Tongue (tissue), 2 donors: ENCODE data around the gene GALNT18. TPM values are rescaled to one million over a fixed set of nuclear protein-coding genes. Genes with fewer than 3 reads are reported as not detected.

ENCODE experiments used
- DNase-seq: peaks from one replicate; pipeline ENCODE4 v3.0.0-alpha.2; 2015
- total RNA-seq: library from RNA; depleted of rRNA; stranded (reverse); fragments of >200 nt; gene quantifications from one replicate; pipeline ENCODE4 v1.2.3, GENCODE V29; 2014

GALNT18 gene
- total RNA-seq, 1 donor from 2014 or later: 35.3 TPM

DNA sequence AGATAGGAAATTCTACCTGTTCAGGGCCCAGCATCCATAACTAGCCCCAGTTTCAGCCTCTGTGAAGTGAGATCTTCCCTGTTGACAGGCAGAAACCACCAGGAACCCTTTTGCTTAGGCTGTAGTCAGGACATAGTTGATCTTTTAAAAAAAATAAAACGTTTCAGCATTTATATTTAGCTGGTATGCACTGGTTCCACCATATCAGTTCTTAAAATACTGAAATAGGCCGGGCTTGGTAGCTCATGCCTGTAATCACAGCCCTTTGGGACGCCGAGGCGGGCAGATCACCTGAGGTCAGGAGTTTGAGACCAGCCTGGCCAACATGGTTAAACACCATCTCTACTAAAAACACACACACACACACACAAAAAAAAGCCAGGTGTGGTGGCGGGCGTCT lies 35.3 kb downstream of the GALNT18 start:
- DNase-seq: no peak

- DNase-seq: no peak
These were observed 36.9 kb downstream of the GALNT18 start for GRCh38 chr11:11584937-11585336.

DNA sequence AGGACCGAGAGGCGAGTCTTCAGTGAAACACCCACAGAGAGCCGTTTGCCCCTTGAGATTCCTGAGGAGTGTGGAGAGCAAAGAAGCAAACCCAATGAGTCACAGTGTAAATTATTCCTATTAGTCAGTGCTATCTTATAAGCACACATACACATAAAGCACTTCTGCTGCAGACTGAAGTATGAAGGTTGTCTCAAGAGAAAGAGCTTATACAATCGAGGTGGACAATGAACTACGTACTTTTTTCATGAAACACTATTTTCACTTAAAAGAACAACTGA lies 37.3 kb downstream of the GALNT18 start:
- DNase-seq: no peak

DNA sequence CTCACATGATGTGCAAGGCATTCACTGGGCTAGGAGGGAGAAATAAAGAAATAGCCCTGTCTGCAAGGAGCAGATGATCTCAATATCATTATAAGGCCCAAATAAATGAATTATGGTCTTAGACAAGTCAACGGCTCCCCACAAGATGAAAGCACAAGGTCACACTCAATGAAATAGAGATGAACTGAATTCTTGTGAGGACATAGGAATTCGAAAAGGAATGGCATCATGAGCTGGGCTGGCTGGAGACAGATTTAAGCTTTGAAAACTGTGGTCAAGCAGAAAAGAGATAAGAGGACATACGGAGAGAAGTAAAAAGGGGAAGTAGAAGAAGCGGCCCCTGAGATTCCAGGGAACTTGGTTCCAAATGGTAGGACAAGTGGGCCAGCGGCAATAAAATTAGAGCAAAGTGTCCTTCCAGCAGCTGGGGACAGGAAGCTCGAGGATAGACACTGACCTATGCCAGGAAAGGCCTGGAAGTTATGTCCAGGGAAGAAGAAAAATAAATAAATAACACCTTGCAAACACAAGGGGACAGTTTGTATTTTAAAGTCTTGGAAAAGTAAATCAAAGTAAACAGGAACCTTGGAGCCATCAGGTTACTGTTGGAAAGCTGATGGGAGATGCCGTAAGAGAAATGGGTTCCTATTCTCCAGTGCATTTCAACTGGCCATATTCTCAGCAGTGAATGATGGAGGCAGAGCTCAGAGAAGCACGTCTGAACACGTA lies 37.8 kb downstream of the GALNT18 start:
- no peak for DNase-seq

- no peak for DNase-seq
These were observed 39.6 kb downstream of the GALNT18 start for GRCh38 chr11:11582011-11582701.

GRCh38 chr11:11581481-11581880 lies 40.3 kb downstream of the GALNT18 start:
- no peak for DNase-seq

DNA sequence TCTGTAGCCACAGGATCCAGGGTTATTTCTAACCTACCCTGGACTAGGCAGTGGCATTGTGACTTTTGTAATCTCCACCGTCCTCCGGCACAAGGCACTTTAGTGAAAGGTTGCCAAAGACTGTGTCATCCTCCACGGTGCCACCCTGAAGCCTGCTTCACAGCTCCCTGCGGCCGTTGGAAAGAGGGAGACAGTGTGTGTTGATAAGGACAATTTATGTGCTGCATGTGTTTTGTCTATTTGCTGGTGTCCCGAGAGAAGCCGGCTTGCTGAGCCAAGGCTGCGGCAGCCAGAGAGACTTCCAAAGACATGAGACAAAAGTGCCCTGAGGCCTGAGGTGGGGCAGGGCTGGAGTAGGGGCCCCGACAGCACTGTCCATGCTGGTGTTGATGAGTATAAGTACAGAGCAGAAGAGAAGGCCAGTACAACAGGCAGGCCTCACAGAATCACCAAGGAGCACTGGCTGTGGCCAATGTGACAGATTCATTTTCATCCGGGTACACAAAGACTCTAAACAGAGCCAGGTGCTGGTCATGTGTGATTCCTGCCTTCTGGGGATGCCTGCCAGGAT lies 40.9 kb downstream of the GALNT18 start:
- DNase-seq: no peak

- no peak for DNase-seq
These were observed 41.8 kb downstream of the GALNT18 start for GRCh38 chr11:11580012-11580411.

DNA sequence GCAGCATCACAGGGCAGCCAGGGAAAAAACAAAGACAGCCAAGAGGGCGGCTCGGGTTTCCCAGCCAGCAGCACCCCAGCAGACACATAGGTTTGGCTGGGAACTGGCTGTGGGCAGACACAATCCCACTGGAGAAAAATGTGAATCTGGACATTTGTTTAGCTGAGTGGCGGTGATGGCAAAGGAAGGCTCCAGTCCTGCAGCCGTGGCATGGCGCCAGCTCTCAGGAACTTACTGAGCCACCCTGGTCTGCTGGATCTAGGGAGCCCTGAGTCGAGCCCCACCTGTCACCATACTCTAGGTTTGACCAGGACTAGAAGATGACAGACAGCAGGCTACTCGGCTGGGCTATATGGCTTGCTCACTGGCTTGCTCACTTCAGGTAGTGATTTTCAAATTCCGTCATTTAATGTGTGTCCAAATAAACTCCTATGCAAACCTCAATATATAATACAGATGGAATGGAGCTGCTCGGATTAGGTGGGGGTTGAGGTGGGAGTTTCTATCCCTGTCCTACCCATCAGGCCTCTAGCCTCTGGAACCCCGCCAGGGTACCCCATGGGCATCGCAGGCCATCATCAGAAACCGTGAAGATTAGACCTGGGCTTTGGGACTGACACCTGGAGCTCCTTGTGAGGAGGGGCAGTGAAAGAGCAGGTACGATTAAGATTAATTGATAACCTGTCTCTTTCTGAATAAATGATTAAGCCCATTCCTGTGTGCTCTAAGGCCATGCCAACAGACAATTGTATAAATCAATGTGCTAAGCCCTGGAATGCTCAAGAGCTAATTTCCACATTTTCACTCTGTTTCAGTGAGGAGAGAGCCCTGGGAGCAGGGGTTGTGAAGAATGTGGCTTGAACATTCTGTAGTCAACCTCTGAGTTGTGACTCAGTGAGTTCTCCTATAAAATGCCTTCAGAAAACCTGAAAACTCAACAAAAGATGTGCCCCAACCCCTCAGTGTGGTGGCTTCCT lies 42.5 kb downstream of the GALNT18 start:
- DNase-seq: peak; percentile 20

GRCh38 chr11:11577932-11578911 lies 43.6 kb downstream of the GALNT18 start:
- no peak for DNase-seq

GRCh38 chr11:11577251-11577855 lies 44.5 kb downstream of the GALNT18 start:
- DNase-seq: no peak

GRCh38 chr11:11574373-11575287 lies 47.2 kb downstream of the GALNT18 start:
- no peak for DNase-seq

- no peak for DNase-seq
These were observed 49.4 kb downstream of the GALNT18 start for GRCh38 chr11:11572386-11572785.

DNA sequence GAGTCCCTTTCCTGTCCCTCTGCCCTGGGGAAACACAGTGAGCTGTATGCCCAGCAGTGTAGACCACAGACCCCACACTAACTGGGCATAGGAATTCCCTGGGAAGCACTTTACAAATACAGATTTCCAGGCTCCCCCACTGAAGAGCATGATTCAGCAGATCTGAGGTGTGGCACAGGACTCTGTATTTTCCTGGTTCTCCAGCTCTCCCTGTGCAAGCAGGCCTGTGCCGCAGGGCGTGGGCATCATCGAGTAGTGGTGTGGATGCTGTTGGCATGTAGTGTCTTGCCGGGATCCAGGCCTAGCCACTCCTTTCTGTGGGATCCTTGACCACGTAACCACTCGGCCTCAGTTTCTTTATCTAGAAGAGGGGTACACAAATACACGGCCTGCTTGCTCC lies 49.9 kb downstream of the GALNT18 start:
- no peak for DNase-seq

GRCh38 chr11:11570823-11571222 lies 51.0 kb downstream of the GALNT18 start:
- DNase-seq: no peak

GRCh38 chr11:11569936-11570491 lies 51.8 kb downstream of the GALNT18 start:
- DNase-seq: peak; percentile 60

DNA sequence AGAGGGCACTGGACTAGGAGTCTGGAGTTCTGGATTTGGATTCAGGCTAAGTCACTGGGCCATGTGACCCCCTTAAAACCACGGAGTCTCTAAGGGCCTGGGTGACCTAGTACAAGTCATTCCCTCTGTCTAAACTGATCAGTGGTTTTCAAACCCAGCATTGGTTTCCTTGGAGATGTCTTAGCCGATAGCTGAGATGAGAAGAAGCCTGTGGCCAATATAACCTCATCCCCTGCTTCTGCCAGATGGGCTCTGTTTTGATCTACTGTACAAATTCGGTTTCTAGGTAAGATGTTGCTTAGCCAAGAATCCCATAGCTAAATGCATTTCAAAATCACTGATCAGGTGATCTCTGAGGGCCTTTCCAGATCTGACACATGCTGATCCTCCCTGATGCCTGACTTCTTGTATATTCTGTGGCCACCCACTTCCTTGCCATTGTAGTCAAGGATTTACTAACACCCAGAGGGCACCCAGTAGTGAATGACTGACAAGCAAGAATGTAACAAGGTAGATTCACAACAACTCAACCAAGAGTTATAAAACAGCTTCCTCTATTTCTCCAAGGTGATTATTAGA lies 53.1 kb downstream of the GALNT18 start:
- DNase-seq: no peak

DNA sequence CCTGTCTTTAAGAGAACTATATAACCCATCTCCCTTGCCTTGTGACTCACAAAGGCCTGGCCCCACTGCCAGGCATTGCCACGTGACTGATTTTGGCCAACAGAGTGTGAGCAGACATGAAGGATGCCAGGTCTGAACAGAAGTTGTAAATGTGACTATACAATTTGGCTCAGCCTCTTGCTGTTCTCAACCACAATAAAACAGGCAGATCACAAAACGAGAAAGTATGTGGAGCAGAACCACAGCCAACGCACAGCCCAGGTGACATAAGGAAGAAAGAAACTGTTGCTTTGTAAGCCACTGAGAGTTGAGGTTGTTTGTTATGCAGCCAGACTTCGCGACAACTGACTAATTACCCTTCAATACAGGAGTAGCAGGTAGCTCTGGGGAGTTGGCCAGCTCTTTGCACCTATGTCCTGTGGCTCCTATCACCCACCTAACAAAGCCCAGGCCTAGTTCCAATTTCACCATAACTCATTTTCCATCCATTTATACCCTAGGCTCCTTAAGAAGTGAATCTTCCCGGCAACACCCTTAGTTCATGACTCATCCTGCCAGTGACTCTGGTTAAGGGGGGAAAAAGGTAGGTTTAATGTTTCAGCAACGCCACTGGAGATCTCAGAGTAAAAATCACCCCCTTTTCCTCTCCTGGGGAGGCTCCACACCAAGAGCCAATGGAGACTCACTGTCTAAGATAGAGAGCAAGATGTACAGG lies 53.7 kb downstream of the GALNT18 start:
- DNase-seq: no peak
